NCI-H748 treated with DMSO at 0.1 percent for 48 hours (cell line): ENCODE data around the gene CASK.

Experiments used
- DNase-seq: peaks from one replicate; lab custom pipeline; 2025; lab: John Stamatoyannopoulos, UW

Gene CASK

GRCh38 chrX:41827886-41828285 lies 95.5 kb downstream of the CASK start:
- no peak for DNase-seq

- DNase-seq: no peak
Measured at GRCh38 chrX:41825796-41826195, 97.6 kb downstream of the CASK start.

GRCh38 chrX:41824551-41824950 lies 98.8 kb downstream of the CASK start:
- DNase-seq: no peak

- DNase-seq: no peak
Measured at GRCh38 chrX:41823402-41823801, 100.0 kb downstream of the CASK start.

- DNase-seq: no peak
Measured at GRCh38 chrX:41822892-41823291, 100.5 kb downstream of the CASK start.

- DNase-seq: no peak
Measured at GRCh38 chrX:41808047-41808446, 115.3 kb downstream of the CASK start.

GRCh38 chrX:41802958-41803357 lies 120.4 kb downstream of the CASK start:
- DNase-seq: no peak

GRCh38 chrX:41799661-41800060 lies 123.7 kb downstream of the CASK start:
- DNase-seq: no peak

- no peak for DNase-seq
Measured at GRCh38 chrX:41796577-41796976, 126.8 kb downstream of the CASK start.

- DNase-seq: no peak
Measured at GRCh38 chrX:41796046-41796445, 127.3 kb downstream of the CASK start.

GRCh38 chrX:41789374-41789773 lies 134.0 kb downstream of the CASK start:
- no peak for DNase-seq

- no peak for DNase-seq
Measured at GRCh38 chrX:41785685-41786084, 137.7 kb downstream of the CASK start.

- DNase-seq: peak; percentile 20
Measured at GRCh38 chrX:41781500-41781899, 141.9 kb downstream of the CASK start.

GRCh38 chrX:41779941-41780340 lies 143.4 kb downstream of the CASK start:
- DNase-seq: peak; percentile 15

- peak; percentile 6 for DNase-seq
Measured at GRCh38 chrX:41779030-41779564, 144.3 kb downstream of the CASK start.

GRCh38 chrX:41761702-41762101 lies 161.7 kb downstream of the CASK start:
- DNase-seq: no peak

- no peak for DNase-seq
Measured at GRCh38 chrX:41761169-41761568, 162.2 kb downstream of the CASK start.

GRCh38 chrX:41759817-41760216 lies 163.5 kb downstream of the CASK start:
- no peak for DNase-seq

- DNase-seq: no peak
Measured at GRCh38 chrX:41758401-41758800, 165.0 kb downstream of the CASK start.

- DNase-seq: no peak
Measured at GRCh38 chrX:41750716-41751115, 172.6 kb downstream of the CASK start.

- DNase-seq: no peak
Measured at GRCh38 chrX:41739871-41740270, 183.5 kb downstream of the CASK start.

GRCh38 chrX:41737065-41737464 lies 186.3 kb downstream of the CASK start:
- no peak for DNase-seq

- no peak for DNase-seq
Measured at GRCh38 chrX:41734530-41734929, 188.8 kb downstream of the CASK start.

GRCh38 chrX:41733939-41734338 lies 189.4 kb downstream of the CASK start:
- no peak for DNase-seq

- no peak for DNase-seq
Measured at GRCh38 chrX:41732260-41732659, 191.1 kb downstream of the CASK start.
